Measurements from ENCODE around the gene RAD51B.

GRCh38 chr14:68082698-68083291 lies 263.2 kb downstream of the RAD51B start:
- TF ChIP-seq ETV6 (CRISPR knock-in tag; IDR thresholded peaks at IDR 0.05) (no peak), CTCF (IDR thresholded peaks at IDR 0.05) (no peak), NR3C1 (CRISPR knock-in tag; conservative IDR thresholded peaks at IDR 0.05; ENCODE audit: low read depth) (no peak)
